NOMO-1 (cell line): Measurements from ENCODE around the gene CHML.

Source experiments
- DNase-seq, 2 experiments: peaks; one replicate each; lab custom pipeline; 2025; ENCODE audit not compliant: unreplicated experiment in 2 of 2; lab: John Stamatoyannopoulos, UW

Gene CHML

GRCh38 chr1:241622669-241623068 lies 17.5 kb downstream of the CHML start:
- DNase-seq, result no peak

GRCh38 chr1:241617426-241617825 lies 22.7 kb downstream of the CHML start:
- no peak for DNase-seq

GRCh38 chr1:241615043-241615974 lies 24.9 kb downstream of the CHML start:
- no peak for DNase-seq

- DNase-seq, result no peak
Measured at GRCh38 chr1:241614572-241614971, 25.6 kb downstream of the CHML start.

GRCh38 chr1:241614144-241614543 lies 26.0 kb downstream of the CHML start:
- DNase-seq, result no peak

GRCh38 chr1:241612533-241613477 lies 27.4 kb downstream of the CHML start:
- no peak for DNase-seq

- DNase-seq, result no peak
Measured at GRCh38 chr1:241611736-241612135, 28.4 kb downstream of the CHML start.

- DNase-seq, result peak; percentile 17 to 45
Measured at GRCh38 chr1:241611063-241611462, 29.1 kb downstream of the CHML start.

GRCh38 chr1:241610056-241610815 lies 29.9 kb downstream of the CHML start:
- DNase-seq, result no peak

- no peak for DNase-seq
Measured at GRCh38 chr1:241608379-241609033, 31.7 kb downstream of the CHML start.

GRCh38 chr1:241607497-241607896 lies 32.7 kb downstream of the CHML start:
- no peak for DNase-seq

- DNase-seq, result no peak
Measured at GRCh38 chr1:241606544-241606943, 33.6 kb downstream of the CHML start.

GRCh38 chr1:241605146-241605805 lies 34.9 kb downstream of the CHML start:
- peak in 1 of 2 experiments; percentile 11 for DNase-seq

- no peak for DNase-seq
Measured at GRCh38 chr1:241603731-241604245, 36.4 kb downstream of the CHML start.

GRCh38 chr1:241600496-241600901 lies 39.7 kb downstream of the CHML start:
- DNase-seq, result peak; percentile 11 to 76

- DNase-seq, result no peak
Measured at GRCh38 chr1:241598249-241598648, 41.9 kb downstream of the CHML start.

- DNase-seq, result peak in 1 of 2 experiments; percentile 20
Measured at GRCh38 chr1:241596633-241597032, 43.5 kb downstream of the CHML start.

GRCh38 chr1:241593186-241593585 lies 47.0 kb downstream of the CHML start:
- no peak for DNase-seq

- peak; percentile 52 to 81 for DNase-seq
Measured at GRCh38 chr1:241592273-241592958, 47.8 kb downstream of the CHML start.
